Endothelial cell of umbilical vein (primary cell): ENCODE measurements around the gene LSM14B.

ENCODE experiments used
- CTCF ChIP-seq, 2 donors: IDR thresholded peaks; 1 replicate in 1 of 2; 2 replicates in 1 of 2; pipeline ENCODE4 v1.5.1; 2011; ENCODE audit warnings: low read length in 2 of 2, mild to moderate bottlenecking in 2 of 2, moderate library complexity in 2 of 2, control low read depth in 1 of 2, inconsistent platforms in 1 of 2, low read depth in 1 of 2; ENCODE audit not compliant: insufficient read depth in 1 of 2; ENCODE audit errors: extremely low read depth in 1 of 2
- GATA2 ChIP-seq: IDR thresholded peaks from 2 replicates; pipeline ENCODE4 v1.7.0; 2011; ENCODE audit warnings: low read depth, mild to moderate bottlenecking, moderate library complexity, mixed read lengths, low read length; ENCODE audit not compliant: insufficient read length, insufficient read depth
- MAX ChIP-seq: IDR thresholded peaks from 2 replicates; pipeline ENCODE4 v1.6.1; 2011; ENCODE audit not compliant: insufficient read depth, insufficient read length
- POLR2A ChIP-seq: IDR thresholded peaks from 2 replicates; pipeline ENCODE4 v1.6.1; 2012; ENCODE audit warnings: low read depth, mild to moderate bottlenecking, control low read depth, low read length

GRCh38 chr20:62096421-62097380, 25.6 kb upstream of the LSM14B start:
- TF ChIP-seq CTCF (IDR thresholded peaks at IDR 0.05; ENCODE audit: extremely low read depth in 1 of 2, insufficient read depth in 1 of 2, low read depth in 1 of 2, low read length in 2 of 2) (no peak), POLR2A (no peak), MAX (no peak), GATA2 (no peak)
